Urothelium cell line (cell line): ENCODE results near the gene RASA2.
"Not testable (repeated sequence)": the region's sequence is repeated elsewhere in the genome, so short reads cannot be mapped to it uniquely, and the experiment has no call there.

Source experiments
- DNase-seq: peaks from one replicate; pipeline ENCODE4 v3.0.0; 2011; ENCODE audit warnings: low spot score, mixed read lengths
- FAIRE-seq: peaks from 2 replicates; lab custom pipeline; 2011; peaks lifted over from hg19 to GRCh38; lab: Jason Lieb, UNC

RASA2 gene

DNA sequence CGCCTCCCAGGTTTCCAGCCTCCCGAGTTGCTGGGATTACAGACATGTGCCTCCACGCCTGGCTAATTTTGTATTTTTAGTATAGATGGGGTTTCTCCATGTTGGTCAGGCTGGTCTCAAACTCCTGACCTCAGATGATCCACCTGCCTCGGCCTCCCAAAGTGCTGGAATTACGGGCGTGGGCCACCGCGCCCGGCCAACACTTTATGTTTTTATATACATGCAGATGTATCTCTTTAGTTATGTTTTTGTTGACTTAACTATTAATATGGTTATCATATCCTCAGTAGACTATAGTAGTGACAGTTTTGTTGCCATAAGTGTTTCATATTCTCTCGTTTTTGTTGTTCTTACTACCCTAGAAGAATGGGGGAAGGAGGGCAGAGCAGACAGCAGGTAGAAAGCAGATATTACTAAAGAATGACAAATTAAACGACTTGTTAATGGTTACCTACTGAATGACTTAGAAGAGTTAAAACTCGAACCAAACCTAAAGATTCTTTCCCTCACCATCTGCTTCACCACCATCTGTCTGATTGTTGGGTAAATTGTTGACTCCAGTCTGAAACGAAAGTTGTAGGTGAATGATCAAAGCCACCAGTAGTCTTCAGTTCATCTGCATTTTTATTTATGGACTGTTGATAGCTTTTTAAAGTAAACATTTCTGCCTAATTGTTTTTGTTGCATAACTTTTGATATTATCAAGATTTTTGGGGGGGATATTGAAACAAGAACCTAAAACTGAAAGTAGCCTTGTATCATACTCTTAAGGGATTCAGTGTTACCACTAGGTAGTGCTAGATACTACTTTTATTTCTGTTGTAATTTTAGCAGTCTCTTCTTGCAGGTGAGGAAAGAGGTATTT lies 89.3 kb downstream of the RASA2 start:
- FAIRE-seq (no peak), DNase-seq (peak; percentile 2)

- no peak for FAIRE-seq
Observed at GRCh38 chr3:141576744-141577052, 89.9 kb downstream of the RASA2 start.

DNA sequence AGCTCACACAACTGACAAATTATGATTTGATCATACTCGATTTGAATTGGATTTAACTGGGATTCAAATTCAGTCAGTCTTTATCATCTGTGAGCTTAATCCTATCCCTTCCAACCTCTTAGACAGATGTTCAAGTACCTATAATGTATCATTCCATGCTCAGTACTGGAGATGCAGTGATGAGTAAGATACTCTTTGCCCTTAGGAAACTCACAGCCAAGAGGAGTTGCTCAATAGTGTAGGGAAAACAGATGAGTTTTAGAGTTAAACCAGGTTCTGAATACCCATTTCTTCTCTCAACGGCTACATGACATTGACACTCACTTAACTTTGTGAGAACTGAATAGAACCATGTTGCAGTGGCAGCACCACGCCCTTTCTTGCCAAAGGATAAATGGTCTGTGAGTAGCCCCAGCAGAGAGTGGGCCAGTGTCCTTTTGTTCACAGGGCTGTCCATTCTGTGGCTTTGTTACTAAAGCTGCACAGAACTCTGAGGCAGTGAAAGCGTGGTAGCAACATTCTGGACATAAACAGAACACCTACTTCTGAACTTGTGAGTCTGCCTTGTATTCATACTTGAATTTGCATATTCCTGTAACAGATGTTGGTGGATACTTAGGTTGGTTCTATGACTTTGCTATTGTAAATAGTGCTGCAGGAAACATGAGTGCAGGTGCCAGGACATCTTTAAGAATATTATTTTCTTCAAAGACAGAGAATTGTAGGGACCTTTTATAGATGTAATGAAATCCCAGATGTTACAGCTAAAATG lies 91.6 kb downstream of the RASA2 start:
- FAIRE-seq (no peak), DNase-seq (no peak)

More at GRCh38 chr3:141576744-141577052, 89.9 kb downstream of the RASA2 start:
- DNase-seq, result no peak

GRCh38 chr3:141594357-141594756 lies 107.5 kb downstream of the RASA2 start:
- FAIRE-seq (no peak), DNase-seq (no peak)

DNA sequence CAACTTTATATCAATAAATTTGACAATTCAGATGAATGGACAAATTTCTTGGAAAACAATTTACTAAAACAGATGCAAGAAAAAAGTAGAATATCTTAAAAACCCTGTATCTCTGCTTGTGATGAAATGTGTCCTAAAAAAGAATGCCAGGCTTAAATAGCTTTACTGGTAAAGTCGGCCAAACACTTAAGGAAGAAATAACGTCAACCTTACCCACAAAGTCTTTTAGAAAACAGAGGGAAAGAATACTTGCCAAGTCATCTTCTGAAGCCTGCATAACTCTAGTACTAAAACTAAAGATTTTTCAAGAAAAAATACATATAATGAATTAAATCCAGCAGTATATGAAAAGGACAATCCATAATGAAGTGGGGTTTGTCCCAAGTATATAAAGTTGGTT lies 111.1 kb downstream of the RASA2 start:
- DNase-seq, result no peak
- FAIRE-seq, result no peak

DNA sequence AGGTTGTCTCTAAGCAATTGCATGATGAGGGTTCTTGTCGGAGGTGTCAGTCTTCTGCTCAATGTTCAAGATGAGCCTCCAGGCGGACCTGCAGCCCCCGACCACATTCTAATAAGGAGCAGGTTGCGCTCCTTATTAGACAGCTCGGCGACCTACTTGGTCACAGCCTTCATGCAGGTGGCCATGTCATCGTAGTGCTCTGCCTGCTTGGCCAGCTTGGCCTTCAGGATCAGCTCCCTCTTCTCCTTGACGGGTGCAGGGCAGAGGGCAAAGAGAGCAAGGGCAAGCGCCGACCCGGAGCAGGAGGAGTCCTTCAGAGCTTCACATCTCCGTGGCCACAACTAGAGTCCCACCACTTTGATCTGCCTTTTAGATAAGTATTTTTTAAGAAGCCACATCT lies 113.5 kb downstream of the RASA2 start:
- FAIRE-seq, result no peak
- no peak for DNase-seq

DNA sequence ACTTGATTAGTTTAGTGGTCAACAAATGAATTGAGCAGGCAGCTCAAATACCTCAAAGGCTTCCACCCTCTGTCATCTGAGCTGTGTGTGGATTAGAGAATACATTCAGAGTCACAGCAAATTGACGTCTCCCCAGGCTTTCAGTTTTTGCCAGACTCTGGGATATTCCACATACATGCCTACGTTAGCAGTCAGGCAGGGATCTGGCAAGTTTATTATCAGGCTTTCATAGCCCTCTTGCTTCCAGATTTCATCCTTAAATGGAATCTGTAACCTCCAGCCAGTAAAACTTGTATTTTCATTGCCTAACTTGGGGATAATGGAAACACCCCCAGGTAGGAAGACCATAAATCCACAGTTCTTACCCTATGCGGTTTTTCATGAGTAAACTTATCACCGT lies 115.9 kb downstream of the RASA2 start:
- DNase-seq (no peak), FAIRE-seq (no peak)

- DNase-seq (no peak), FAIRE-seq (no peak)
Observed at GRCh38 chr3:141603473-141604035, 116.7 kb downstream of the RASA2 start.

- no peak for FAIRE-seq
- no peak for DNase-seq
Observed at GRCh38 chr3:141605883-141606282, 119.1 kb downstream of the RASA2 start.

- no peak for FAIRE-seq
- DNase-seq, result no peak
Observed at GRCh38 chr3:141608438-141608837, 121.6 kb downstream of the RASA2 start.

DNA sequence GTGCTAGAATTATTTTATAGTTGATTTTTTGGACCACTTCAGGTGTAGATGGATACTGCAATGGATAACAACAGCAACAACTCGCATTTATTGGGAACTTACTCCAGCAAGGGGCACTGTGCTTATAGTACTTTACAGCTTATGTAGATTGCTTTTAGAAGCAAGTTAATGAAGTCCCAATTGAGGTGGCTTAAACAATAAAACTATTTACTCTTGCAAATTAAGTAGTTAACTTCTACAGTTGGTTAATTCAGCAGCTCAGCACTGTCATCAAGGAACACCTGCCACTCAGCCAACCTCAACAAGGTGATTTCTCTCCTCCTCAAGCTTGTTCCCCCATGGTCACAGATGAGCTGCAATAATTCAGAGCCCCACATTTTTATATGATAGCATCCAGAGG lies 124.1 kb downstream of the RASA2 start:
- DNase-seq (no peak), FAIRE-seq (no peak)

GRCh38 chr3:141618103-141618910 lies 131.5 kb downstream of the RASA2 start:
- FAIRE-seq, result no peak

GRCh38 chr3:141618938-141619337 lies 132.1 kb downstream of the RASA2 start:
- DNase-seq, result no peak
- FAIRE-seq, result no peak

More at GRCh38 chr3:141618103-141618910, 131.5 kb downstream of the RASA2 start:
- no peak for DNase-seq

GRCh38 chr3:141619450-141619849 lies 132.6 kb downstream of the RASA2 start:
- DNase-seq, result no peak
- no peak for FAIRE-seq

DNA sequence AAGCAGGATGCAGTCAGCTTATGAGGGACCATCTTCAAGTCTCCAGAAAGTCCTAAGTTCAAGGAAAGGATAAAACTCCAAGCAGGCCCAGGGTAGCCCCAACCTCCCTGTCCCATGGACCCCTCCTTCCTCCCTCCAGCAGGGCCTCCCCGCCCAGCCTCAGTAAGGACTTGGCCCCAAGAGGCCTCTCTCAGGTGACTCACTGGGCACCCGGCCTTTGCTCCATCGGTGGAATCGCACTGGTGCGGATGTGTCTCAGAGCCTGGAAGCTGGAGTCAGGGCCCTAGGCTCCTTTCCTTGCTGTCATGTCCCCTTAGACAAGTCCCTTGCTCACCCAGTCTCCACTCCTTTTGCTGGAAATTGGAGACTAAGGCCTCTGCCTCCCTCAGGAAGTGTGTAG lies 136.9 kb downstream of the RASA2 start:
- FAIRE-seq (no peak), DNase-seq (no peak)

DNA sequence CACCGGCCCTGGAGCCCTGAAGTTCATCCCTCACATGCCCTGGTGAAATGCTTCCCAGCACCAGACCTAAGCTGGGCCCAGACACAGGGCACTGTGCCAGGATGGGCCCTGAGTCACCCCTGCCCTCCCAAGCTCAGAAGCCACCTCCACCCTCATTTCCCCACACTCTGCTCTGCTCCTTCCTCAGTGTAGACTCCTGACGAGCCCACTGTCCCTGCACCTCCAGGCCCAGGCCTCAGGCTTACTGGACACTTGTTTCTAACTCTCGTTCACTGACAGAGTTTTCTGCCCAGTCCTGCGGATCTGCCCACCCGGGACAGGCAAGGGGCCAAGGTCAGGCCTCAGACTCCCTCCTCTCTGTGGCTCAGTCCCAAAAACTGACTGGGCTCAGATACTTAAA lies 138.7 kb downstream of the RASA2 start:
- DNase-seq (peak; percentile 62), FAIRE-seq (no peak)

DNA sequence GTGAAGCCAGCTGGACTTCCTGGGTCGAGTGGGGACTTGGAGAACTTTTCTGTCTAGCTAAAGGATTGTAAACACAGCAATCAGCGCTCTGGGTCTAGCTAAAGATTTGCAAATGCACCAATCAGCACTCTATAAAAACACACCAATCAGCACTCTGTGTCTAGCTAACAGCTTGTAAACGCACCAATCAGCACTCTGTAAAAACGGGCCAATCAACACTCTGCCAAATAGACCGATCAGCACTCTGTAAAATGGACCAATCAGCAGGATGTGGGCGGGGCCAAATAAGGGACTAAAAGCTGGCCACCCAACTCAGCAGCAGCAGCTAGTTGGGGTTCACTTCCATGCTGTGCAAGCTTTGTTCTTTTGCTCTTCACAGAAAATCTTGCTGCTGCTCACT lies 141.5 kb downstream of the RASA2 start:
- FAIRE-seq, DNase-seq: not testable (repeated sequence)

GRCh38 chr3:141628868-141629441 lies 142.1 kb downstream of the RASA2 start:
- not testable (repeated sequence) for FAIRE-seq, DNase-seq

- DNase-seq (no peak), FAIRE-seq (no peak)
Observed at GRCh38 chr3:141629976-141630375, 143.1 kb downstream of the RASA2 start.

GRCh38 chr3:141632779-141633374 lies 146.1 kb downstream of the RASA2 start:
- FAIRE-seq (no peak), DNase-seq (no peak)
